ENCODE data around the gene SMIM41. TPM values are rescaled to one million over a fixed set of nuclear protein-coding genes. Genes with fewer than 3 reads are reported as not detected.

SMIM41 gene
- total and polyA plus RNA-seq, 4 donors = 0.03 to 0.50 (median 0.24) TPM; not detected in 1

DNA sequence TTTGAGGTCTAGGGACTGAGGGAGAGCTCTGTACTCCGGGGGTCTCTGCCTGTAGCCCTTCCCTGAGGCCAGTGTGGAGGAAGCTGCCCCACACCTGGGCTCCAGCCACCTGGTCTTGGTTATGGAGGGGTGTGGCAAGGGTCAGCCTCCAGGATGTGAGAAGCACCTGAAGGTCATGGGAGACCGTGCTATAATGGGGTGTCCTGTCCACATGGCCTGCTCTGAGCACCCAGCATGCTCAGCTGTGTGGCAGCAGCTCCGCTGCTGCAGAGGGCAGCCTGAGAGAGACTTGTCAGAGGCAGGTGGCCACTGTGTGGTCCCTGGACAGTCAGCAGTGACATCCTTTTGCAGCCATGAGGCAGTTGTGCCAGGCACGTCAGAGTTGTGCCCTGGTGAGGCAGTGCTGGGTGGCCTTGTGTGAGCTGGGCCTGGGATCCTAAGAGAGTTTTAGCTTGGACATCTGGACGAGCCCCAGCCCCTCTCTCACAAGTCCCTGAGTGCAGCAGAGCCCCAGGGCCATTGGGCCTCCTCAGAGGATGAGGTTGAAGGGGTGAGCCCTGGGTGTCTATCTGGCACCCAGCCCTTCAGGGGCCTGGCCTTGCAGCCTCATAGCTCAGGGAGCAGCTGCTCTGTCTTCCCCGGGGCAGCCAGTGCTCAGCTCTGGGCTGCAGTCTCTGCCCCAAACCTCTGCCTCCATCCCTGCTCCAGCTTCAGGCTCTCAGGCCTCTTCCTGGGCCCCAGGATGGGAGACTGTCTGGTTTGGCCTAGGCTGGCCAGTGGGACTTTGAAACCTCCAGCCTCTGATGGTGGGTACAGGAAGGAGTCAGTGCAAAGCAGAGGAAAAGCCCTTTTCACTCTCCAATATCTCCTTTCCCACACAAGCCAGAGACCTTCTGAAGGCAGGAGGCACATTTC, 17.1 kb upstream of the SMIM41 start:
- no peak overlapping the region for H3K4me3 ChIP-seq (ENCODE audit: low read depth in 1 of 3, low read length in 3 of 3)
- no peak overlapping the region for H3K27ac ChIP-seq (ENCODE audit: low read depth in 1 of 2, low read length in 2 of 2)
- H3K27me3 ChIP-seq (ENCODE audit: control insufficient read depth in 4 of 4, insufficient read depth in 4 of 4, low read length in 3 of 4) = no peaks in the 10 kb centered on the region
- WGBS = 83% methylated on average over 6 of the region's 6 CpGs
- H3K36me3 ChIP-seq (ENCODE audit: control insufficient read depth in 4 of 4, insufficient read depth in 3 of 4, low read depth in 1 of 4, low read length in 3 of 4) = peaks cover 0 to 3% (median under 1%) of the 10 kb centered on the region in 4 donors
- no peaks in the 10 kb centered on the region for H3K4me1 ChIP-seq (ENCODE audit: control insufficient read depth in 4 of 4, insufficient read depth in 4 of 4, low read length in 3 of 4)
- no peak overlapping the region for H3K9ac ChIP-seq (ENCODE audit: low read depth in 1 of 2, low read length in 2 of 2)
- no peak for DNase-seq (ENCODE audit: low spot score)
- no peak for TF ChIP-seq FOXA2 (IDR thresholded peaks at IDR 0.05)
- TF ChIP-seq, protein P1, sequence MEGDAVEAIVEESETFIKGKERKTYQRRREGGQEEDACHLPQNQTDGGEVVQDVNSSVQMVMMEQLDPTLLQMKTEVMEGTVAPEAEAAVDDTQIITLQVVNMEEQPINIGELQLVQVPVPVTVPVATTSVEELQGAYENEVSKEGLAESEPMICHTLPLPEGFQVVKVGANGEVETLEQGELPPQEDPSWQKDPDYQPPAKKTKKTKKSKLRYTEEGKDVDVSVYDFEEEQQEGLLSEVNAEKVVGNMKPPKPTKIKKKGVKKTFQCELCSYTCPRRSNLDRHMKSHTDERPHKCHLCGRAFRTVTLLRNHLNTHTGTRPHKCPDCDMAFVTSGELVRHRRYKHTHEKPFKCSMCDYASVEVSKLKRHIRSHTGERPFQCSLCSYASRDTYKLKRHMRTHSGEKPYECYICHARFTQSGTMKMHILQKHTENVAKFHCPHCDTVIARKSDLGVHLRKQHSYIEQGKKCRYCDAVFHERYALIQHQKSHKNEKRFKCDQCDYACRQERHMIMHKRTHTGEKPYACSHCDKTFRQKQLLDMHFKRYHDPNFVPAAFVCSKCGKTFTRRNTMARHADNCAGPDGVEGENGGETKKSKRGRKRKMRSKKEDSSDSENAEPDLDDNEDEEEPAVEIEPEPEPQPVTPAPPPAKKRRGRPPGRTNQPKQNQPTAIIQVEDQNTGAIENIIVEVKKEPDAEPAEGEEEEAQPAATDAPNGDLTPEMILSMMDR (IDR thresholded peaks at IDR 0.05; ENCODE audit: low read depth, low read length, missing input control) = no peak
- no peak for TF ChIP-seq JUND (IDR thresholded peaks at IDR 0.05)
- no peak for TF ChIP-seq HNF4A (conservative IDR thresholded peaks at IDR 0.05)
- TF ChIP-seq TAF1 (conservative IDR thresholded peaks at IDR 0.05) = no peak
- TF ChIP-seq RXRA (IDR thresholded peaks at IDR 0.05) = no peak
- TF ChIP-seq FOXA1 (IDR thresholded peaks at IDR 0.05) = no peak
- TF ChIP-seq SP1 (IDR thresholded peaks at IDR 0.05) = no peak
- TF ChIP-seq, protein P2, sequence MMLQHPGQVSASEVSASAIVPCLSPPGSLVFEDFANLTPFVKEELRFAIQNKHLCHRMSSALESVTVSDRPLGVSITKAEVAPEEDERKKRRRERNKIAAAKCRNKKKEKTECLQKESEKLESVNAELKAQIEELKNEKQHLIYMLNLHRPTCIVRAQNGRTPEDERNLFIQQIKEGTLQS (IDR thresholded peaks at IDR 0.05) = no peak
- TF ChIP-seq NR2F2 (IDR thresholded peaks at IDR 0.05) = no peak
- TF ChIP-seq RAD21 (IDR thresholded peaks at IDR 0.05) = no peak
- no peak for TF ChIP-seq EGR1 (IDR thresholded peaks at IDR 0.05; ENCODE audit: low read depth in 2 of 2)
- TF ChIP-seq, protein P3, sequence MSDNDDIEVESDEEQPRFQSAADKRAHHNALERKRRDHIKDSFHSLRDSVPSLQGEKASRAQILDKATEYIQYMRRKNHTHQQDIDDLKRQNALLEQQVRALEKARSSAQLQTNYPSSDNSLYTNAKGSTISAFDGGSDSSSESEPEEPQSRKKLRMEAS (IDR thresholded peaks at IDR 0.05) = no peak
- no peak for TF ChIP-seq YY1 (IDR thresholded peaks at IDR 0.05)
- no peak for TF ChIP-seq REST (IDR thresholded peaks at IDR 0.05)
- no peak for TF ChIP-seq GABPA (IDR thresholded peaks at IDR 0.05 in 1 of 2, conservative IDR thresholded peaks at IDR 0.05 in 1 of 2)
- no peak for TF ChIP-seq HNF4G (IDR thresholded peaks at IDR 0.05)
- TF ChIP-seq, protein P4, sequence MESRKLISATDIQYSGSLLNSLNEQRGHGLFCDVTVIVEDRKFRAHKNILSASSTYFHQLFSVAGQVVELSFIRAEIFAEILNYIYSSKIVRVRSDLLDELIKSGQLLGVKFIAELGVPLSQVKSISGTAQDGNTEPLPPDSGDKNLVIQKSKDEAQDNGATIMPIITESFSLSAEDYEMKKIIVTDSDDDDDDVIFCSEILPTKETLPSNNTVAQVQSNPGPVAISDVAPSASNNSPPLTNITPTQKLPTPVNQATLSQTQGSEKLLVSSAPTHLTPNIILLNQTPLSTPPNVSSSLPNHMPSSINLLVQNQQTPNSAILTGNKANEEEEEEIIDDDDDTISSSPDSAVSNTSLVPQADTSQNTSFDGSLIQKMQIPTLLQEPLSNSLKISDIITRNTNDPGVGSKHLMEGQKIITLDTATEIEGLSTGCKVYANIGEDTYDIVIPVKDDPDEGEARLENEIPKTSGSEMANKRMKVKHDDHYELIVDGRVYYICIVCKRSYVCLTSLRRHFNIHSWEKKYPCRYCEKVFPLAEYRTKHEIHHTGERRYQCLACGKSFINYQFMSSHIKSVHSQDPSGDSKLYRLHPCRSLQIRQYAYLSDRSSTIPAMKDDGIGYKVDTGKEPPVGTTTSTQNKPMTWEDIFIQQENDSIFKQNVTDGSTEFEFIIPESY (IDR thresholded peaks at IDR 0.05) = no peak
- no peaks in the 10 kb centered on the region for H3K9me3 ChIP-seq (ENCODE audit: control insufficient read depth in 4 of 4, low read length in 3 of 4)
